DMS153 treated with DMSO at 0.1 percent for 48 hours (cell line): Measurements from ENCODE around the gene CSMD2.
A peak's percentile ranks its signal among the peaks of the same experiment; 100 is the strongest.
"Not testable (repeated sequence)": the region's sequence is repeated elsewhere in the genome, so short reads cannot be mapped to it uniquely, and the experiment has no call there.

Experiments used
- DNase-seq: peaks from one replicate; lab custom pipeline; 2025; ENCODE audit not compliant: unreplicated experiment; lab: John Stamatoyannopoulos, UW

The CSMD2 gene

DNA sequence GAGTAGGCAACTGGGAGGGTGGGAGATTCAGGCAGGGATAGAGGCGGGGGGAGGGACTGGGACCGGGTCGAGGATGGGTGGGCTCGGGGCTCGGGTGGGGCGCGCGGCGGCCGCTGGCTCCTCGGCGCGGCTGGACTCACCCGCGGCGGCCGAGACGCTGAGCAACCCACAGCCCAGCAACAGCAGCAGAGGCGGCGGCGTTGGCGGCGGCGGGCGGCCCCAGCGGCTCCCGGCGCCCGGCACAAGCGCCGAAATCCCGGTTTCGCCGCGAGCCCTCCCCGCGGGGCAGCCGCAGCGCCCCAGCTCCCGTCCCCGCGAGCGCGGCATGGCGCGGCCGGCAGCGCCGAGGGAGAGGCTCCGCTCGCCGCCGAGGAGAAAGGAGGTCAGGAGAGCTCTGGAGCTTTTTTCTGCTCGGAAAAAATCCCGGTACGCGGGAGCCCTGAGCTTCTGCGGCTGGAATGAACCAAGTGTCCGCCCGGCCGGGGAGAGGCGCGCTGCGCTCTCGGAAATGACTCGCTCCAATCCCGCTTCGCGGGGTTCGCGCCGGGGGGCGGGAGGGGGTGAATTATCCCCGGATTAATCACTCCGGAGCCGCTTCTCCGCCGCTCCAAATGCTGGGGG, at the start of gene CSMD2:
Gene CSMD2, minus strand, starts transcription at position 460 of the 621 bp plus-strand sequence. Its CDS starts 133 bp downstream, at position 327.
- peak; percentile 62 for DNase-seq

GRCh38 chr1:34213956-34214355, 48.9 kb upstream of the CSMD2 start:
- no peak for DNase-seq

DNA sequence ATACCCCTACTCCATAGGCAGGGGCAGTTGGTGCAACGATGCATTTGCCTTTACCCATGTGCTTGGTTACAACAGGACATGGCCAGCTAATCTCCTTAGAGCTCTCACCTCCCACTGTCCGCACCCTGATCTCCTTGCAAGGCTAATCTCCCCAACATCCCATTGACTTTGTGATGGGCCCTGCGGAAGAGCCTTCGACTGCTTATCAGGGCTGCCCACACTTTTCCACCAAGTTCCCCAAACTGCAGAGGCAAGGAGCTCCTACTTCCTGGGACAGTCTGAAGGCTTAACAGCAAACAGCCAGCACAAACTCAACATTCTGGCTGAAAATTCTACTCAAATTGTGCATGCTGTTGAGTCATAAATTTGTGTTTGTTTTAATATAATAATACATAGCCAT, 47.6 kb upstream of the CSMD2 start:
- no peak for DNase-seq

DNA sequence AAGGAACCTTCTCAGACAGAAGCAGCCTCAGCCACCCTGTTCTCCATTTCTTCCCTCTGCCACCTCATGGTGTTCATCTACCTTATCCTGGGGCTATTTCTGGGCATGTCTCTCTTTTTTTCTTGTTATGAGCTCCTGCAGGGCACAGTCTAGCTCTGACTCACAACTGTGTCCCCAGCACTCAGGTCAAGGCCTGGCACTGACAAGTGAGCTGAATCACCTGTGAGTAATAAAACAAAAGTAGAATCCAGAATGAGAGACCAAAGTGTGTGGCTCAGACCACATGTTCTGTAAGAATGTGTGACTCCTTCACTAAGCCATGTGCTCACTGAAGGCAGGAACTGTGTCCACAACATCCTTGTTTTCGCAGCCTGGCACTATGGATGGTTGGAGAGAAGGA, 34.9 kb upstream of the CSMD2 start:
- DNase-seq, result no peak

- no peak for DNase-seq
Measured at GRCh38 chr1:34192621-34193020, 27.6 kb upstream of the CSMD2 start.

DNA sequence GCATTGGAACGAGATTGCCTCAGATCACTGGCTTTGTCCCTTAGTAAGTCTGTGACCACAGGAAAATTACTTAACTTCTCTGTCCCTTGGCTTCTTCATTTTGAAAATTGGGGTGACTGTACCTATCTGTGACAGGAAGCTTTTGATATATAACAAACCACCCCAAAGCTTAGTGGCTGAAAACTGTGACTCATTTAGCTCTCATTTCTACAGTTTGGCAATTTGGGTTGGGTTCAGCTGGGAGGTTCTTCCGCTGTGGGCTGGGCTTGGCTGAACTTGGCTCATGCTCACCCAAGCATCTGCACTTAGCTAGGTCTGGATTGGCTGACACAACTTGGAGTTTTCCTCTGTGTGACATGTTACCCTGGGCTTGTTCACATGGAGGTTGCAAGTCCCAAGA, 25.7 kb upstream of the CSMD2 start:
- DNase-seq, result no peak

DNA sequence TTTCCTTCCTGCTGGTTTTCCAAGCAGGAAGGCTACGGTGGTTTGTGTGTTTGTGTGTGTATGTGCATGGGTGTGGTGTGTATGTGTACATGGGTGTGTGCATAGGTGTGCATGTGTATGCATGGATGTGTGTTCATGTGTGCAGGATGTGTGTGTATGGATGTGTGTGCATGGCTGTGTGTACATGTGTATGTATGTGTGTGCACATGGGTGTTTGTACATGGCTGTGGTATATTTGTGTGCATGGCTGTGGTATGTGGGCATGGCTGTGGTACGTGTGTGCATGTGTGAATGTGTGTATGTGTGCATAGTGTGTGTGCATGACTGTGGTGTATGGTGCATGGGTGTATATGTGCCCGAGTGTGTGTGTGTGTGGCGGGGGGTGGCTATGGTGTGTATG, 24.0 kb upstream of the CSMD2 start:
- DNase-seq, result no peak

DNA sequence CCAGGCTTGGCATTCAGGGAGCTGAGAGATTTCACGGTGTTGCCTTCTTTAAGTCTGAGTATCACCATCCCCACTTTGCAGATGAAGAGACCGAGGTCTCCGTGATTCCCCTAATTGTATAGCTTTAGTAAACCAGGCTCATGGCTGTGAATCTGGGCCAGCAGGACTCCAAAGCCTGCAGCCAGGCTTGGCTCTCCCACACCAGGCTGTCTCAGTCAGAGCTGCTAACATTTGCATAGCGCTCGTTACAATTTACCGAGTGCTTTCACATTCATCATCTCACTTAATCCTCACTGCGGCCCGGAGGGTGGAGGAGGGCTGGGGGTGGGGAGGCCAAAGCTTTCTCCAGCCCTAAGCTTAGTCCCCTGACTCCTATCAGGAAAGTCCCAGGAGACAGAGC, 23.4 kb upstream of the CSMD2 start:
- no peak for DNase-seq

GRCh38 chr1:34186741-34187494, 21.9 kb upstream of the CSMD2 start:
- no peak for DNase-seq

DNA sequence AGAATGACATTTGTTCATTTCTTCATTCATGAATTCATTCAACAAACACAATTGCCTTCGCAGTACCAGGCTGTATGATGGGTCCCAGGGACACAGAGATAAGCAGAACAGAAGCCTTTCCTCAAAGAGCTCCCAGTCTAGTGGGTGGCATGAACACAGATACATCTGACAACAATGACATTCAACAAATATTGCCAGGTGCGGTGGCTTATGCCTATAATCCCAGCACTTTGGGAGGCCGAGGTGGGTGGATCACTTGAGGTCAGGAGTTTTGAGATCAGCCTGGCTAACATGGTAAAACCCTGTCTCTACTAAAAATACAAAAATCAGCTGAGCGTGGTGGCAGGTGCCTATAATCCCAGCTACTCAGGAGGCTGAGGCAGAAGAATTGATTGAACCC, 18.4 kb upstream of the CSMD2 start:
- not testable (repeated sequence) for DNase-seq

DNA sequence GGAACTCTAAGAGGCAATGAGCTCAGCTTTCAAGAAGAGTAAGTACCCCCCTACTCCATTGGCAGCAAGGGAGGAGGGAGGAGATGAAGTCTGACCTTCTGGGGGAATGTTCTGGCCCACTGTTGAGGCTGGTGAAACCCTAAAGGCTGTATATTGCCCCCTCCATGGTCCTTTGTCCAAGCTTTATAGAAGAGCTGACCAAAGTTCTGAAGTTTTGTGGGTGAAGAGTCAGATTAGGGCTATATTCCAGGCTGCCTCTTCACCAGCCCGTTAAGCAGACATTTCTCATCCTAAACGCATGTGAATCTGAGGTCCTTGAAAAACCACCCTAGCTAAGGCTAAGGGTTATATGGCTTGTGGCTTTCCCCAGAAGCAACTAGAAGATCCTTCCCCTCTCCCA, 13.0 kb upstream of the CSMD2 start:
- no peak for DNase-seq

GRCh38 chr1:34176830-34177603, 12.0 kb upstream of the CSMD2 start, which contains the start of gene C1orf94:
Gene C1orf94 (plus strand): TSS chr1:34176907. CDS start chr1:34177790, 883 bp downstream.
- no peak for DNase-seq

DNA sequence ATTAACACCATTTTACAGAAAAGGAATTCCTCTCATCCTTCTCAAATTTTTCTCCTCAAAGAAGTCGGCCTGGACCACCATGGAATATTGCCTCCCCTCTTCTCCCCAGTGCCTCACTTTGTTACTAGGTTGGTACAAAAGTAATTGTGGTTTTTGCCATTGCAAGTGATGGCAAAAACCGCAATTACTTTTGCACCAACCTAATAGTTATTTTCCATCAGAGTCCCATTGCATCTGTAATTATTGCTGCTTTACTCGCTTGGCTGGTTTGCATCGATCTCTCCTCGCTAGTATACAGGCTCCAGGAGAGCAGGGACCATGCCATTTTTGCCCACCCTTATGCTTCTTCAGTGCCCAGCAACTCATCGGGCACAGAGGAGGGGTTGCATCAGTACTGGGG, 10.7 kb upstream of the CSMD2 start:
- no peak for DNase-seq

GRCh38 chr1:34167389-34167788, 2.4 kb upstream of the CSMD2 start:
- DNase-seq, result no peak

DNA sequence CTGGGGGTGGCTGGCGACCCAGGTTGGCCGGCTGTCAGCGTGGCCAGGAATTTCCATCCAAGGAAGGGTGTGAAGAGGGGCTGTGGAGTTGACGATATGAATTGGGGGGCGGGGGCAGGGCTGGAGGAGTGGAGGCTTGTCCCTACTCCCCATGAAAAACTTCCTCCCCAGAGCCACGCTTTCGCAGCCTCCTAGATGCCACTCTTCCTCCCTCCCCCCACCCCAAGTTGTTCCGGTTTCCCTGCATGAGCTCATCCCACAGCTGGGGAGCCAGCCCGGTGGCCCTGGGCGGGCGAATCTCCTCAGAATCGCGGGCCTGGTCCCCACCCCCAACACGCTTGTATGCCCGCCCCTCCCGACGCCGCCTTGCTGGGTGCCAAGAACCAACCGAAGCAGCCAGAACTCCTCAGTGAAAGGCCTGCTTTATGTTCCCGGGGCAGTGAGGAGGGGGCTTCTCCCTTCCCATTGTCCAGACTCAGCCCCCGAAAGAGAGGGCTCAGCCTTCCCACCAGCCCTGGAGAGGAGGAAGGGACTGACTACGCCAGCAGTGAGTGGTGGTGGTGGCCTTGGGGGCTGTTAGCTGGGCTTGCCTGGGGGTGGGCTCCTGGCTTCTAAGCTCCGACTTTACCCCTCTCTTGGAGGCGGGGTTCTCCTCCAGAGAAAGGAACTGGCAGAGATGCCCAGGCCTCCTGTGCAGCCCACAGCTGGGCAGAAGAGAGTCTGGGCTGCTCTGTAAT, 1.8 kb upstream of the CSMD2 start:
- DNase-seq, result no peak

DNA sequence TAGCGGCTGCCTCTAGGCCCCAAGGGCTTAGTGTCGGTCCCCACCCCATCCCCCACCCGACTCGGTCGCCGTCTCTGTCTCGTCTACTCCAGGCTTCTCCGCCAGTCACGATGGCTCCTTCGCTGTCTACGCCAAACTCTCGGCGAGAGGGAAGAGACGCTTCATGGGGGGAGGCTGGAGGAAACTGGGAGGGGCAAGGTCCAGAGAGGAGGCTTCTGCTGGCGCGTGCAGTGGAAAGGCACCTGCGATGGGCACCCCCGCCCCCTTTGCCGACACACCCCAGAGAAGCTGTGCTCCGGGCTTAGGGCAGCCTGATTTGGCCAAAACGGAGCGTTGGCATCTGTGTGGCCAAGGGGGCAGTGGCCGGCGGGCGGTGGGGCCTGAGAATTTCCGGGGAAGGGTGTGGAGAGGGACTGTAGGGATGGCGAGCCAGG, 1.2 kb upstream of the CSMD2 start:
- DNase-seq, result no peak

- DNase-seq, result peak; percentile 14
Measured at GRCh38 chr1:34165422-34165921, 442 bp upstream of the CSMD2 start.

- DNase-seq, result no peak
Measured at GRCh38 chr1:34163792-34164731, 968 bp downstream of the CSMD2 start.

DNA sequence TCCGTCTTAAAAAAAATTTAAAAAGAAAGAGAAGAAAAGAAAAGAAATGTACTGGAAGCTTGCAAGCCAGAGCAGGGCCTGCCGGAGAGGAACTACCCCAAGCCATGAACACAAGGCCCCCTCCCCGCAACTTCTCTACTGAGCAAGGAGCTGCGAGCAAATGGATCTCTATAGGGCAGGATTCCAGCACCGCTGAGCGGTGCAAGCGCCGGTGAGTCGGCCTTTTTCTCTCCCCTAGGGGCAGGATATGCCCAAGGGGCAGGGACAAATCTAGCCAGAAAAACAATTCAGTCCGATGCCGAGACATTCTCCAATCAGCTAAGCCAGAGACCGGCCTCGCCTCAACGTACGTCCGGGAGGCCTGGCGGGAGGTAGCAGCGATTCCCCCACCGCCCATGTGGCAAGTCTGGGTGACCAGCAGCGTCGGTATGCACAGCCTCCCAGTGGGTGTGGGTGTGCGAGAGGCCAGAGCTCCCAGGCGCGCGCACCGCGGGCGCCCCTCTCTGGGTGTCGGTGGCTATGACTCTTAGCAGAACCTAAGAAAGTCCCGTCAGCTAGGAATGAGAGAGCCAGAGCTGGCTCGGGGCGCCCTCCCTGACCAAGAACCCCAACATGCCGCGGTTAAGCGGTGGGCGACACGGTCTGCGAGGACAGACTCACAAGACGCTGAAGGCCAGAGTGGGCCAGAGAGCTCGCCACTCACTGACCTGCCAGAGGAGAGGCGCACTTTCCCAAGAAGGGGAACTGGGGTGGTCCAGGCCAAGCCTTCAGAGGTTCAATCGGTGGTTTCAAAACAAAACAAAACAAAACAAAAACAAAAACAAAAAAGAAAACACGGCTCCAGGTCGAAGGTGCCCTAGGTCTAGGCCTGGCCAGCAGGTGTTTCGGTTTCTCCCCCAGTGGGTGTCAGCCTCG, 1.9 kb downstream of the CSMD2 start:
- DNase-seq, result peak; percentile 82
